NB4 (cell line): ENCODE measurements around the gene SCAP.

Experiments used
- CTCF ChIP-seq: IDR thresholded peaks from one replicate; pipeline ENCODE4 v1.5.1; 2012; ENCODE audit warnings: low read depth, low read length
- POLR2A ChIP-seq: IDR thresholded peaks from 2 replicates; pipeline ENCODE4 v1.6.1; 2011; ENCODE audit warnings: mild to moderate bottlenecking; ENCODE audit not compliant: insufficient read length; ENCODE audit errors: extremely low read depth
- TF ChIP-seq, protein P1 (sequence below): IDR thresholded peaks from 2 replicates; pipeline ENCODE4 v1.6.1; 2011; ENCODE audit warnings: low read depth, low read length

- no peak for TF ChIP-seq CTCF
- TF ChIP-seq POLR2A = no peak
- TF ChIP-seq, protein P1, sequence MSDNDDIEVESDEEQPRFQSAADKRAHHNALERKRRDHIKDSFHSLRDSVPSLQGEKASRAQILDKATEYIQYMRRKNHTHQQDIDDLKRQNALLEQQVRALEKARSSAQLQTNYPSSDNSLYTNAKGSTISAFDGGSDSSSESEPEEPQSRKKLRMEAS = no peak
Measured at GRCh38 chr3:47385796-47386195, 89.9 kb downstream of the SCAP start.
